HepG2 (cell line): ENCODE data around the gene NOP9. TPM values are rescaled to one million over a fixed set of nuclear protein-coding genes. Genes with fewer than 3 reads are reported as not detected.

ENCODE experiments used
- ARHGAP35 ChIP-seq: sonication (generic); formaldehyde crosslinking; IDR thresholded peaks from 2 replicates; pipeline ENCODE4 v1.9.0; 2022; ENCODE audit warnings: mild to moderate bottlenecking, inconsistent platforms, moderate library complexity, missing genetic modification reagents, borderline replicate concordance
- CCAR2 ChIP-seq: fragments of 200-400 bp; formaldehyde crosslinking; optimal IDR thresholded peaks from 2 replicates; pipeline ENCODE3; 2018; ENCODE audit warnings: low read depth, mild to moderate bottlenecking, low read length, moderate library complexity
- DPF2 ChIP-seq: sonication (generic); formaldehyde crosslinking; IDR thresholded peaks from 2 replicates; pipeline ENCODE4 v1.4.0; 2020; ENCODE audit warnings: mild to moderate bottlenecking, low read depth, missing genetic modification reagents, borderline replicate concordance
- FUBP1 ChIP-seq: sonication (generic); formaldehyde crosslinking; IDR thresholded peaks from 2 replicates; pipeline ENCODE4 v1.5.1; 2020; ENCODE audit warnings: missing genetic modification reagents, mild to moderate bottlenecking, borderline replicate concordance
- KLF9 ChIP-seq: IDR thresholded peaks from 2 replicates; pipeline ENCODE4 v1.6.1; 2016; ENCODE audit warnings: low read depth
- KMT2A ChIP-seq: sonication (generic); formaldehyde crosslinking; IDR thresholded peaks from 2 replicates; pipeline ENCODE4 v1.4.0; 2020; ENCODE audit warnings: missing genetic modification reagents
- NAIF1 ChIP-seq: sonication (generic); formaldehyde crosslinking; IDR thresholded peaks from 2 replicates; pipeline ENCODE4 v1.5.0; 2020; ENCODE audit warnings: mild to moderate bottlenecking, missing genetic modification reagents, borderline replicate concordance
- NR2F6 ChIP-seq, 2 experiments: IDR thresholded peaks; 2 replicates each; pipeline ENCODE4 v1.6.1; 2016; ENCODE audit warnings: antibody characterized with exemption in 1 of 2, mild to moderate bottlenecking in 1 of 2
- PHF21A ChIP-seq: sonication (generic); formaldehyde crosslinking; IDR thresholded peaks from 2 replicates; pipeline ENCODE4 v1.5.0; 2020; ENCODE audit warnings: mild to moderate bottlenecking, missing genetic modification reagents
- PHF8 ChIP-seq: sonication (generic); formaldehyde crosslinking; IDR thresholded peaks from 2 replicates; pipeline ENCODE4 v1.5.0; 2020; ENCODE audit warnings: missing genetic modification reagents
- POGK ChIP-seq: sonication (generic); formaldehyde crosslinking; conservative IDR thresholded peaks from 2 replicates; pipeline ENCODE4 v1.8.0; 2022; ENCODE audit warnings: mild to moderate bottlenecking, moderate library complexity, missing genetic modification reagents
- POLR2AphosphoS5 ChIP-seq: IDR thresholded peaks from 2 replicates; pipeline ENCODE4 v1.6.1; 2012; ENCODE audit warnings: low read depth, low read length
- PRPF4 ChIP-seq: fragments of 200-400 bp; formaldehyde crosslinking; IDR thresholded peaks from 2 replicates; pipeline ENCODE4 v1.6.1; 2016; ENCODE audit warnings: low read length, low read depth; ENCODE audit not compliant: poor library complexity, severe bottlenecking
- REPIN1 ChIP-seq: sonication (generic); formaldehyde crosslinking; IDR thresholded peaks from 2 replicates; pipeline ENCODE4 v1.8.0; 2022; ENCODE audit warnings: missing genetic modification reagents, low read depth, mild to moderate bottlenecking, borderline replicate concordance
- YY1 ChIP-seq: IDR thresholded peaks from 2 replicates; pipeline ENCODE4 v1.6.1; 2011; ENCODE audit warnings: low read length, low read depth, moderate library complexity, mild to moderate bottlenecking; ENCODE audit not compliant: insufficient read depth, insufficient replicate concordance
- ZNF207 ChIP-seq: fragments of 450-650 bp; IDR thresholded peaks from 2 replicates; pipeline ENCODE4 v1.6.1; 2016; ENCODE audit warnings: antibody characterized with exemption, borderline replicate concordance
- ZNF230 ChIP-seq: sonication (generic); formaldehyde crosslinking; IDR thresholded peaks from 2 replicates; pipeline ENCODE4 v1.4.0; 2020; ENCODE audit warnings: mild to moderate bottlenecking, missing genetic modification reagents
- ZNF232 ChIP-seq: sonication (generic); formaldehyde crosslinking; IDR thresholded peaks from 2 replicates; pipeline ENCODE4 v1.4.0; 2020; ENCODE audit warnings: missing genetic modification reagents, borderline replicate concordance
- ZNF556 ChIP-seq: sonication (generic); formaldehyde crosslinking; IDR thresholded peaks from 2 replicates; pipeline ENCODE4 v1.4.0; 2020; ENCODE audit warnings: mild to moderate bottlenecking, missing genetic modification reagents, borderline replicate concordance
- ZNF737 ChIP-seq: sonication (generic); formaldehyde crosslinking; IDR thresholded peaks from 2 replicates; pipeline ENCODE4 v1.5.0; 2020; ENCODE audit warnings: missing genetic modification reagents, mild to moderate bottlenecking, borderline replicate concordance
- ZNF841 ChIP-seq: sonication (generic); formaldehyde crosslinking; IDR thresholded peaks from 2 replicates; pipeline ENCODE4 v1.8.1; 2023; ENCODE audit warnings: missing genetic modification reagents, borderline replicate concordance
- ZSCAN25 ChIP-seq: sonication (generic); formaldehyde crosslinking; IDR thresholded peaks from 2 replicates; pipeline ENCODE4 v1.8.0; 2022; ENCODE audit warnings: mild to moderate bottlenecking, missing genetic modification reagents
- polyA plus RNA-seq, 8 experiments: library from polyadenylated mRNA; depleted of rRNA in 3 of 8; stranded (reverse) in 7 of 8; unstranded in 1 of 8; fragments of >200 nt; fragmentation: Illumina TruSeq in 4 of 8; extraction: Trizol in 4 of 8; gene quantifications; 2 replicates each; pipeline versions ENCODE4 v1.2.1 to v1.2.3, GENCODE V29; 2011 to 2016; ENCODE audit warnings: low read depth in 4 of 8, missing spikeins in 1 of 8, mixed read lengths in 1 of 8; ENCODE audit not compliant: insufficient read depth in 1 of 8
- total RNA-seq, 5 experiments: library from RNA; depleted of rRNA; stranded (reverse); fragments of >200 nt; fragmentation: Illumina TruSeq; extraction: Trizol; gene quantifications; 2 replicates each; pipeline ENCODE4 v1.2.3, GENCODE V29; 2016; ENCODE audit warnings: low read depth in 1 of 5
- TF ChIP-seq, protein P1 (sequence below): sonication (generic); formaldehyde crosslinking; IDR thresholded peaks from 2 replicates; pipeline ENCODE4 v1.4.0; 2020; ENCODE audit warnings: mild to moderate bottlenecking, missing genetic modification reagents
- TF ChIP-seq, protein P2 (sequence below): sonication (generic); formaldehyde crosslinking; IDR thresholded peaks from 2 replicates; pipeline ENCODE4 v1.8.0; 2022; ENCODE audit warnings: missing genetic modification reagents, mild to moderate bottlenecking, inconsistent platforms, borderline replicate concordance

The NOP9 gene
- total and polyA plus RNA-seq, 2 of the 13 experiments (the other 11 are each of a cell fraction or from before 2014, with no cell fraction given), result 24.5 to 61.6 TPM

GRCh38 chr14:24273422-24273998, 26.1 kb upstream of the NOP9 start (continued):
- TF ChIP-seq, protein P1, sequence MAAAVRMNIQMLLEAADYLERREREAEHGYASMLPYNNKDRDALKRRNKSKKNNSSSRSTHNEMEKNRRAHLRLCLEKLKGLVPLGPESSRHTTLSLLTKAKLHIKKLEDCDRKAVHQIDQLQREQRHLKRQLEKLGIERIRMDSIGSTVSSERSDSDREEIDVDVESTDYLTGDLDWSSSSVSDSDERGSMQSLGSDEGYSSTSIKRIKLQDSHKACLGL, result no peak
- no peak for TF ChIP-seq ZNF737 (CRISPR knock-in tag)
- TF ChIP-seq NR2F6 (IDR thresholded peaks at IDR 0.05), result no peak
- no peak for TF ChIP-seq NR2F6 (CRISPR knock-in tag; IDR thresholded peaks at IDR 0.05)
- no peak for TF ChIP-seq CCAR2
- TF ChIP-seq ZNF841 (CRISPR knock-in tag), result no peak
- no peak for TF ChIP-seq PHF21A (CRISPR knock-in tag)
- TF ChIP-seq DPF2, result no peak
- no peak for TF ChIP-seq REPIN1 (CRISPR knock-in tag)
- TF ChIP-seq ZNF207, result no peak
- no peak for TF ChIP-seq KLF9 (CRISPR knock-in tag)
- 0 out of 2 replicates have a peak, but pooled peaks have one; percentile 12 for TF ChIP-seq ZSCAN25
- 0 out of 2 replicates have a peak, but pooled peaks have one; percentile 59 for TF ChIP-seq FUBP1 (CRISPR knock-in tag)
- TF ChIP-seq ZNF556, result peak; percentile 44; the same call in 1 of the 2 replicates
- no peak for TF ChIP-seq POGK
- TF ChIP-seq PRPF4, result no peak
- TF ChIP-seq NAIF1, result no peak
- no peak for TF ChIP-seq ZNF232 (CRISPR knock-in tag)
- 0 out of 2 replicates have a peak, but pooled peaks have one; percentile 65 for TF ChIP-seq ZNF230 (CRISPR knock-in tag)
- no peak for TF ChIP-seq KMT2A (CRISPR knock-in tag)
- TF ChIP-seq, protein P2, sequence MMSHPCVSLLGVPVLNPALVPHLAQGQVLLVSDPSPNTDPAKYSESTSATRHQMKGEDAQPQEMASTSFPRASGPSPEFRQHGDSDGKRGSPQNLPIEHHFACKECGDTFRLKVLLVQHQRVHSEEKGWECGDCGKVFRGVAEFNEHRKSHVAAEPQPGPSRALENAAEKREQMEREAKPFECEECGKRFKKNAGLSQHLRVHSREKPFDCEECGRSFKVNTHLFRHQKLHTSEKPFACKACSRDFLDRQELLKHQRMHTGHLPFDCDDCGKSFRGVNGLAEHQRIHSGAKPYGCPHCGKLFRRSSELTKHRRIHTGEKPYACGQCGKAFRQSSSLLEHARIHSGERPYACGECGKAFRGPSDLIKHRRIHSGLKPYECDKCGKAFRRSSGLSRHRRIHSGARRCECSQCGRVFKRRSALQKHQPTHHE (CRISPR knock-in tag), result no peak
- no peak for TF ChIP-seq POLR2AphosphoS5
- TF ChIP-seq PHF8 (CRISPR knock-in tag), result no peak
- no peak for TF ChIP-seq ARHGAP35 (CRISPR knock-in tag)
- no peak for TF ChIP-seq YY1
